Neural cell (in vitro differentiated cells): ENCODE measurements around the gene FBXO42. TPM values are rescaled to one million over a fixed set of nuclear protein-coding genes. Genes with fewer than 3 reads are reported as not detected.
"Not testable (repeated sequence)": the region's sequence is repeated elsewhere in the genome, so short reads cannot be mapped to it uniquely, and the experiment has no call there.

Experiments used
- H2AFZ ChIP-seq: fragments of 200-600, 300-800 bp; sonication (generic), shearing (Covaris generic); 2 replicates; pipeline ENCODE4 v1.6.0; 2014; ENCODE audit warnings: low read depth, mild to moderate bottlenecking, antibody characterized with exemption, low read length, moderate library complexity
- H3F3A ChIP-seq: fragments of 200-600 bp; shearing (Covaris generic); 2 replicates; pipeline ENCODE4 v1.6.1; 2016; ENCODE audit warnings: mild to moderate bottlenecking, moderate library complexity, mixed read lengths, antibody characterized with exemption, low read length; ENCODE audit not compliant: insufficient read depth, poor library complexity, severe bottlenecking
- H3K27ac ChIP-seq: fragments of 200-600, 300-800 bp; sonication (generic), shearing (Covaris generic); 2 replicates; pipeline ENCODE4 v1.5.1; 2014; ENCODE audit warnings: mild to moderate bottlenecking, low read length, moderate library complexity
- H3K27me3 ChIP-seq: fragments of 300-800, 200-600 bp; sonication (generic), shearing (Covaris generic); 2 replicates; pipeline ENCODE4 v1.6.0; 2014; ENCODE audit warnings: mild to moderate bottlenecking, low read depth, low read length, moderate library complexity; ENCODE audit not compliant: insufficient read depth
- H3K36me3 ChIP-seq: fragments of 300-800, 200-600 bp; sonication (generic), shearing (Covaris generic); 2 replicates; pipeline ENCODE4 v1.5.1; 2014; ENCODE audit warnings: mild to moderate bottlenecking, antibody characterized with exemption, low read length, moderate library complexity; ENCODE audit not compliant: insufficient read depth
- H3K4me2 ChIP-seq: fragments of 300-800, 200-600 bp; sonication (generic), shearing (Covaris generic); 2 replicates; pipeline ENCODE4 v1.6.0; 2014; ENCODE audit warnings: mild to moderate bottlenecking, low read length
- H3K4me3 ChIP-seq: fragments of 300-800, 200-600 bp; sonication (generic), shearing (Covaris generic); 2 replicates; pipeline ENCODE4 v1.5.1; 2014; ENCODE audit warnings: mild to moderate bottlenecking, low read length, moderate library complexity
- H3K79me2 ChIP-seq: fragments of 200-600 bp; shearing (Covaris generic); replicated peaks from 2 replicates; pipeline ENCODE4 v1.6.0; 2014; ENCODE audit warnings: mild to moderate bottlenecking, low read length, moderate library complexity; ENCODE audit not compliant: insufficient read depth
- H3K9ac ChIP-seq: fragments of 300-800, 200-600 bp; sonication (generic), shearing (Covaris generic); 2 replicates; pipeline ENCODE4 v1.6.1; 2016; ENCODE audit warnings: mild to moderate bottlenecking, low read length, mixed read lengths
- H3K9me2 ChIP-seq: fragments of 200-600 bp; shearing (Covaris generic); 2 replicates; pipeline ENCODE4 v1.6.1; 2016; ENCODE audit warnings: mild to moderate bottlenecking, low read length, mixed read lengths; ENCODE audit not compliant: insufficient read depth
- H3K9me3 ChIP-seq: fragments of 200-600, 300-800 bp; sonication (generic), shearing (Covaris generic); 2 replicates; pipeline ENCODE4 v1.6.1; 2016; ENCODE audit warnings: mild to moderate bottlenecking, mixed run types, low read length, moderate library complexity, mixed read lengths
- H4K20me1 ChIP-seq: fragments of 200-600 bp; shearing (Covaris generic); 2 replicates; pipeline ENCODE4 v1.6.1; 2016; ENCODE audit warnings: mild to moderate bottlenecking, mixed run types; ENCODE audit not compliant: insufficient read depth
- EP300 ChIP-seq: fragments of 450-650 bp; conservative IDR thresholded peaks from 2 replicates; pipeline ENCODE4 v1.6.1; 2014; ENCODE audit warnings: antibody characterized with exemption, mild to moderate bottlenecking, moderate library complexity; ENCODE audit not compliant: poor library complexity, severe bottlenecking
- EZH2 ChIP-seq: fragments of 200-600, 300-800 bp; shearing (Covaris generic), sonication (generic); IDR thresholded peaks from 2 replicates; pipeline ENCODE4 v1.6.1; 2014; ENCODE audit warnings: antibody characterized with exemption, low read length, borderline replicate concordance, mild to moderate bottlenecking; ENCODE audit not compliant: insufficient read depth, poor library complexity, severe bottlenecking
- MXI1 ChIP-seq: fragments of 450-650 bp; conservative IDR thresholded peaks from 2 replicates; pipeline ENCODE4 v1.6.1; 2014; ENCODE audit warnings: antibody characterized with exemption, mild to moderate bottlenecking; ENCODE audit not compliant: poor library complexity, severe bottlenecking
- POLR2AphosphoS5 ChIP-seq: IDR thresholded peaks from 2 replicates; pipeline ENCODE4 v1.6.1; 2012
- RAD21 ChIP-seq: fragments of 450-650 bp; conservative IDR thresholded peaks from 2 replicates; pipeline ENCODE4 v1.6.1; 2014; ENCODE audit warnings: antibody characterized with exemption, mild to moderate bottlenecking, moderate library complexity
- SMC3 ChIP-seq: fragments of 450-650 bp; conservative IDR thresholded peaks from 2 replicates; pipeline ENCODE4 v1.6.1; 2014; ENCODE audit warnings: antibody characterized with exemption, mild to moderate bottlenecking, moderate library complexity; ENCODE audit not compliant: poor library complexity
- TAF1 ChIP-seq: IDR thresholded peaks from 2 replicates; pipeline ENCODE4 v1.6.1; 2012; ENCODE audit warnings: low read depth
- polyA plus RNA-seq: library from polyadenylated mRNA; depleted of rRNA; stranded (reverse); fragments of >200 nt; gene quantifications from 2 replicates; pipeline ENCODE4 v1.2.3, GENCODE V29; 2014
- TF ChIP-seq, protein P1 (sequence below): fragments of 450-650 bp; IDR thresholded peaks from 2 replicates; pipeline ENCODE4 v1.5.1; 2014; ENCODE audit warnings: antibody characterized with exemption, mild to moderate bottlenecking, moderate library complexity; ENCODE audit not compliant: poor library complexity, severe bottlenecking
- TF ChIP-seq, protein P2 (sequence below): IDR thresholded peaks from 2 replicates; pipeline ENCODE4 v1.6.1; 2012; ENCODE audit warnings: borderline replicate concordance

FBXO42 gene
- polyA plus RNA-seq, 1 donor from 2014 or later, result 30.1 TPM

DNA sequence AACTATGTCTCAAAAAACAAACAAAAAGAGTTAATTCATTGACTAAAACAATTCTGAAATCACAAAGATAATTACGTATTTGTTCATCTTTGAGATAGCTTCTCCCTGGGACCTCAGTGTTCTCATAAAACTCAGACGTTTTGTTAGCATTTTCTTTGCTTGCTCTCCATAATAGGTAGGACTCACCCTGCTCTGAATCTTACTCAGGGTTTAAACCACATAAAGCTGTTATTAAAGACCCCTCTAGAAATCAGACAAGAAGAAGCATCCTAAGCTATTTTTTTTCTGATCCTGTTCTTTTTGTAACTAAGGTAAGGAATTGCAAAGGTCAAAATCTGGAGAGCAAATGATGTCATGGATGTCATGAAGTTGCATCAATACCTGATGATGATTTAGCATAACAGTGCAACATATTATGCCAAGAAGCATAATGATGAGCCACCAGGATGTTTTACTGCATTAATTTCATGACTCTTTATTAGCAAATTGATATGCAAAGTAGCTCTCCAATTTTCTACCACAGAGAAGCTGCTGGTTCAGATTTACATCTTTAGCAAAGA, 2.4 kb downstream of the FBXO42 start:
- Histone ChIP-seq H3K4me3 (peak overlapping the region; percentile 94), H3F3A (no peaks in the 10 kb centered on the region), H3K27ac (peak overlapping the region; percentile 92), H3K79me2 (peaks cover 63% of the 10 kb centered on the region), H3K36me3 (no peaks in the 10 kb centered on the region), H3K9me3 (no peaks in the 10 kb centered on the region), H3K4me2 (peak overlapping the region; percentile 85), H3K9me2 (no peaks in the 10 kb centered on the region), H3K9ac (no peak overlapping the region), H4K20me1 (no peaks in the 10 kb centered on the region), H3K27me3 (no peaks in the 10 kb centered on the region), H2AFZ (no peak overlapping the region)
- TF ChIP-seq SMC3 (no peak), RAD21 (no peak), MXI1 (no peak), TAF1 (no peak)
- TF ChIP-seq, protein P1, sequence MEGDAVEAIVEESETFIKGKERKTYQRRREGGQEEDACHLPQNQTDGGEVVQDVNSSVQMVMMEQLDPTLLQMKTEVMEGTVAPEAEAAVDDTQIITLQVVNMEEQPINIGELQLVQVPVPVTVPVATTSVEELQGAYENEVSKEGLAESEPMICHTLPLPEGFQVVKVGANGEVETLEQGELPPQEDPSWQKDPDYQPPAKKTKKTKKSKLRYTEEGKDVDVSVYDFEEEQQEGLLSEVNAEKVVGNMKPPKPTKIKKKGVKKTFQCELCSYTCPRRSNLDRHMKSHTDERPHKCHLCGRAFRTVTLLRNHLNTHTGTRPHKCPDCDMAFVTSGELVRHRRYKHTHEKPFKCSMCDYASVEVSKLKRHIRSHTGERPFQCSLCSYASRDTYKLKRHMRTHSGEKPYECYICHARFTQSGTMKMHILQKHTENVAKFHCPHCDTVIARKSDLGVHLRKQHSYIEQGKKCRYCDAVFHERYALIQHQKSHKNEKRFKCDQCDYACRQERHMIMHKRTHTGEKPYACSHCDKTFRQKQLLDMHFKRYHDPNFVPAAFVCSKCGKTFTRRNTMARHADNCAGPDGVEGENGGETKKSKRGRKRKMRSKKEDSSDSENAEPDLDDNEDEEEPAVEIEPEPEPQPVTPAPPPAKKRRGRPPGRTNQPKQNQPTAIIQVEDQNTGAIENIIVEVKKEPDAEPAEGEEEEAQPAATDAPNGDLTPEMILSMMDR, result no peak

DNA sequence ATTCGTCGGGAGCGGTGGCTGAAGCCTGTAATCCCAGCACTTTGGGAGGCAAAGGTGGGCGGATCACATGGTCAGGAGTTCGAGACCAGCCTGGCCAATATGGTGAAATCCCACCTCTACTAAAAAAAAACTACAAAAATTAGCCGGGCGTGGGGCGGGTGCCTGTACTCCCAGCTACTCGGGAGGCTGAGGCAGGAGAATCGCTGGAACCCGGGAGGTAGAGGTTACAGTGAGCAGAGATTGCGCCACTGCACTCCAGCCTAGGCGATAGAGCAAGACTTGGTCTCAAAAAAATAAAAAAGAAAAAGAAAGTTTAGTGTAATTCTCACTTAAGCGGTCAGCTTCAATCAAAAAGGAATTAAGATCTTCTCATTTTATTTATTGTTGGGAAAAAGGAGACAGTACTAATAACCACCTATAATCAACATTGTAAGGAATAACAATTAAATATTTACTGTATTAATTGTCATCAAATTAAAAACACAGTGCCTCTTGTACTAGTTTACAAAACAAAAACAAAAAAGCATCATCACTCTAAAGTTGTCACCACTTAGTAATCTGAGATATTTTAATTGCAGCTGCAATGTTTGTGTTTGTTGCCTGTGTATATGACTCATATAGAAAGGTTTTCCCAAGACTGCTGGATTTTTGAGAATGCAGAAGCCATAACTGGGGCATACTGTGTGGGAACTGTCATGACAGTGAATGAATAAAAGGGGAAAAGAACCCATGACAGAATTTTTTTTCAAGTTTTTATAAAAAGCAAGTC, 3.7 kb downstream of the FBXO42 start:
- H3K36me3 ChIP-seq, result no peaks in the 10 kb centered on the region
- H3K9ac ChIP-seq, result no peak overlapping the region
- peak overlapping the region; percentile 94 for H3K4me3 ChIP-seq
- TF ChIP-seq POLR2AphosphoS5 (no peak), SMC3 (no peak), TAF1 (no peak), MXI1 (no peak), RAD21 (no peak), EZH2 (no peak), EP300 (no peak)
- TF ChIP-seq, protein P2, sequence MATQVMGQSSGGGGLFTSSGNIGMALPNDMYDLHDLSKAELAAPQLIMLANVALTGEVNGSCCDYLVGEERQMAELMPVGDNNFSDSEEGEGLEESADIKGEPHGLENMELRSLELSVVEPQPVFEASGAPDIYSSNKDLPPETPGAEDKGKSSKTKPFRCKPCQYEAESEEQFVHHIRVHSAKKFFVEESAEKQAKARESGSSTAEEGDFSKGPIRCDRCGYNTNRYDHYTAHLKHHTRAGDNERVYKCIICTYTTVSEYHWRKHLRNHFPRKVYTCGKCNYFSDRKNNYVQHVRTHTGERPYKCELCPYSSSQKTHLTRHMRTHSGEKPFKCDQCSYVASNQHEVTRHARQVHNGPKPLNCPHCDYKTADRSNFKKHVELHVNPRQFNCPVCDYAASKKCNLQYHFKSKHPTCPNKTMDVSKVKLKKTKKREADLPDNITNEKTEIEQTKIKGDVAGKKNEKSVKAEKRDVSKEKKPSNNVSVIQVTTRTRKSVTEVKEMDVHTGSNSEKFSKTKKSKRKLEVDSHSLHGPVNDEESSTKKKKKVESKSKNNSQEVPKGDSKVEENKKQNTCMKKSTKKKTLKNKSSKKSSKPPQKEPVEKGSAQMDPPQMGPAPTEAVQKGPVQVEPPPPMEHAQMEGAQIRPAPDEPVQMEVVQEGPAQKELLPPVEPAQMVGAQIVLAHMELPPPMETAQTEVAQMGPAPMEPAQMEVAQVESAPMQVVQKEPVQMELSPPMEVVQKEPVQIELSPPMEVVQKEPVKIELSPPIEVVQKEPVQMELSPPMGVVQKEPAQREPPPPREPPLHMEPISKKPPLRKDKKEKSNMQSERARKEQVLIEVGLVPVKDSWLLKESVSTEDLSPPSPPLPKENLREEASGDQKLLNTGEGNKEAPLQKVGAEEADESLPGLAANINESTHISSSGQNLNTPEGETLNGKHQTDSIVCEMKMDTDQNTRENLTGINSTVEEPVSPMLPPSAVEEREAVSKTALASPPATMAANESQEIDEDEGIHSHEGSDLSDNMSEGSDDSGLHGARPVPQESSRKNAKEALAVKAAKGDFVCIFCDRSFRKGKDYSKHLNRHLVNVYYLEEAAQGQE, result no peak
- TF ChIP-seq, protein P1, result no peak
- H3K4me2 ChIP-seq, result no peak overlapping the region
- no peaks in the 10 kb centered on the region for H3K27me3 ChIP-seq
- no peak overlapping the region for H2AFZ ChIP-seq
- H3K9me3 ChIP-seq, result no peaks in the 10 kb centered on the region
- peaks cover 76% of the 10 kb centered on the region for H3K79me2 ChIP-seq
- H3K9me2 ChIP-seq, result no peaks in the 10 kb centered on the region
- no peaks in the 10 kb centered on the region for H3F3A ChIP-seq
- no peaks in the 10 kb centered on the region for H4K20me1 ChIP-seq
- no peak overlapping the region for H3K27ac ChIP-seq

DNA sequence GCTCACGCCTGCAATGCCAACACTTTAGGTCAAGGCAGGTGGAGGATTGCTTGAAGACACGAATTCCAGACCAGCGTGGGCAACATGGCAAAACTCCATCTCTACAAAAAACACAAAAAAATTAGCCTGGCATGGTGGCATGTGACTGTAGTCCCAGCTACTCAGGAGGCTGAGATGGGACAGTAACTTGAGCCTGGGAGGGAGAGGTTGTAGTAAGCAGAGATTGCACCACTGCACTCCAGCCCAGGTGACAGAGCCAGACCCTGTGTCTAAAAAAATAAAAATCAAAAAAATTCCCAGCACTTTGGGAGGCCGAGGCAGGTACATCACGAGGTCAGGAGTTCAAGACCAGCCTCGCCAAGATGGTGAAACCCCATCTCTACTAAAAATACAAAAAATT, 9.0 kb downstream of the FBXO42 start:
- peaks cover 77% of the 10 kb centered on the region for H3K79me2 ChIP-seq
- H3K9me3 ChIP-seq, H3K9me2 ChIP-seq, H2AFZ ChIP-seq, H3K27me3 ChIP-seq, H3K36me3 ChIP-seq, H4K20me1 ChIP-seq, H3K9ac ChIP-seq, H3K4me2 ChIP-seq, H3K27ac ChIP-seq, H3K4me3 ChIP-seq, H3F3A ChIP-seq: not testable (repeated sequence)
